Measurements from ENCODE around the gene SLC6A19.

Gene SLC6A19

DNA sequence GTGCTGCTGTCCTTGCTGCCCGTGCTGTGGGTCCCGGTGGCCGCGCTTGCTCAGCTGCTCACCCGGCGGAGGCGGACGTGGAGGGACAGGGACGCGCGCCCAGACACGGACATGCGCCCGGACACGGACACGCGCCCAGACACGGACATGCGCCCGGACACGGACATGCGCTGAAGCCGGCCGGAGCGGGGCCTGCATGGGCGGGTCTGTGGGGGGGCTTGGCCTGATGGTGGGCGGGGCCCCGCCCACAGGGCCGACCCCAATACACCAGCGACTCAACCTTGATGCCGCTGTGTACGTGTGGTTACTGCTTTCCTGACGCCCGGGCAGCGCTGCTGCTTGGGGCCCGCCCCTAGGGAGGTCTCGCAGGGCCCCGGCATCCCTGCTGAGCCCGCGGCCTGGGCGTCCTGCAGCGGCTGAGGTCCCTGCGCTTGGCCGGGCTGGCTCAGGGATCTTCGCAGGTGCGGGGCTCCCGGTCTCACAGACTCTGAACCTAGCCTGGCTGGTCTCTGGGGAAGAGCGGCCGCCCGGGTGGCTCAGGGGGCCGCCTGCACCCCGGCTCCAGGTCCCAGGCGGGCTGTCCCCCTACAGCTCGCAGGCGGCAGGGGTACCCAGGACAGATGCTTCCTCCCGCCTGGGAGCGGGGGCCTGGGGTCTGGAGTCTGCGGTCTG, 44.6 kb downstream of the SLC6A19 start:
- no peak overlapping the region for H3K4me3 ChIP-seq (ENCODE audit: low read depth, low read length)
- DNase-seq (ENCODE audit: low read depth): no peak
- TF ChIP-seq CTCF (IDR thresholded peaks at IDR 0.05; ENCODE audit: low read depth, low read length, missing control alignments): no peak

- DNase-seq (ENCODE audit: low read depth): no peak
- TF ChIP-seq CTCF (IDR thresholded peaks at IDR 0.05; ENCODE audit: low read depth, low read length, missing control alignments): no peak
Measured at GRCh38 chr5:1246711-1247431, 45.5 kb downstream of the SLC6A19 start.

DNA sequence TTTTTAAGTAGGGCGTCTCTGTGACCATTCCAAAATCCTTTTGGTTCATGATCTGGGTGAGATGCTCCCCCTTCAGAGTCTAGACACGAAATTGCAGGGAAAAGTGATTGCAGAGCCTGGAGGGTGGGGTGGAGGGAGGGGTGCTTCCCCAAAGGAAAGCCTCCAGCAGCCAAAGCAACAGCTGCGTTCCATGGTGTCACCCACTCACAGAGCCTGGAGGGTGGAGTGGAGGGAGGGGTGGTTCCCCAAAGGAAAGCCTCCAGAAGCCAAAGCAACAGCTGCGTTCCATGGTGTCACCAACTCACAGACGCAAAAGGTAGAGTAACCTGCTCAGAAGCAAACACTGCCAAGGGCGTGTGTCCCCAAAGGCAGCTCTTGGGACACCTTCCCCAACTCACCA, 46.4 kb downstream of the SLC6A19 start:
- no peak for TF ChIP-seq CTCF (IDR thresholded peaks at IDR 0.05; ENCODE audit: low read depth, low read length, missing control alignments)
- DNase-seq (ENCODE audit: low read depth): no peak
- no peak overlapping the region for H3K4me3 ChIP-seq (ENCODE audit: low read depth, low read length)

More at GRCh38 chr5:1246711-1247431, 45.5 kb downstream of the SLC6A19 start:
- no peak overlapping the region for H3K4me3 ChIP-seq (ENCODE audit: low read depth, low read length)

DNA sequence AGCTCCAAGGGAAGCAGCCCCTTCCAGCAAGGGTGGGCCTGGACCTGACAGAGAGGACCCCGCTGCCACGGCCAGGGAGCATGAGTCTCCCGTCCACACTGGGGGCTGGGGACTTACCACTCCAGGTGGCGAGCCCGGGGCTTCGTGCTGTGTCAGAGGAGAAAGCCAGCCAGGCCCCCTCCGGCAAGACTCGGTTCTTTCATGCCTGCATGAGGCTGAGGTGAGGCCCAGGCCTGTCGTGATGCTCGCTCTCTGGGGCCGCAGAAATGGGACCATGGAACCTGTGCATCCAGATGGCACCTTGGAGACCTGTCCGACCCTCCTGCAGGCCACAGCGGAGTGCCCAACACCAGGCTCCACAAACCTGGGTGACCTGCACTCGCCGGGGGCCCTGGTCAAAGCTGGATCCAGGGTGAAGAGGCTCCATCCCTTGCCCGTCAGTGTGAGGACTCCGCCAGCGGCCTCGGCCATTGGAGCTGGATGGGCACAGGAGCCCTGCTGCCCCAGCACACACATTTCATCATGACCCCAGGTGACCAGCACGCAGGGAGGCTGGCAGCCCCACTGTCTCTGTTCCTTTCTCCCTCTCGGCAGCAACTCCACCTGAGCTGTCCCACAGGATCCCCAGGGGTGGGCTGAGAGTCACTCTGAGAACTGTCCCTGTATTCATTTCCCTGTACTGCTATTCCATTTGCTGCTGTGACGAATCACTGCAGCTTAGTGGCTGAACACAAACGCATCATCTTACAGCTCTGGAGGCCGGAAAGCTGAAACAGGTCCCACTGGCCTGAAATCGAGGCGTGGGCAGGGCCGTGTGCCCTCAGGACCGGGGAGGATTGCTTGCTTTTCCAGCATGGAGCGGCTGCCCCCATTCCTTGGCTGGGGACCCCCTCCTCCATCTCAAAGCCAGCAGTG, 48.2 kb downstream of the SLC6A19 start:
- TF ChIP-seq CTCF (IDR thresholded peaks at IDR 0.05; ENCODE audit: low read depth, low read length, missing control alignments): no peak
- H3K4me3 ChIP-seq (ENCODE audit: low read depth, low read length): no peak overlapping the region
- DNase-seq (ENCODE audit: low read depth): no peak

GRCh38 chr5:1251678-1252580, 50.5 kb downstream of the SLC6A19 start:
- DNase-seq (ENCODE audit: low read depth): no peak
- H3K4me3 ChIP-seq (ENCODE audit: low read depth, low read length): no peak overlapping the region
- TF ChIP-seq CTCF (IDR thresholded peaks at IDR 0.05; ENCODE audit: low read depth, low read length, missing control alignments): no peak

DNA sequence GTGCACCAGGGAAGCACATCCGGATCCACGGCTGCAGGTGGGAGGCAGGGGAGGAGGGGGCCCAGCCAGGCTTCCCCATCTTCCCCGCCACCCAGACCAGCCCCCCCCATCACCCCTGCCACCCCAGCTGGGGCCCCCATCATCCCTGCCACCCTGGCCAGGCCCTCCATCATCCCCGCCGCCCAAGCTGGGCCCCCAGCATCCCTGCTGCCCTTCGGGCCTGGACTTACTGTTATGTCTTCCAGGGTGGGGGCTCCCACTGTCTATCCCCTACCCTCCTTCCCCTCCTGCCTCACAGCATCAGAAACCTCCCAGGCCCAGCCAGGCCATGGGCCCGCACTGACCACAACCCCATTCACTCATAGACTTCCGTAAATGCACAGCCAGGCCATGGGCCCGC, 51.3 kb downstream of the SLC6A19 start:
- H3K4me3 ChIP-seq (ENCODE audit: low read depth, low read length): no peak overlapping the region
- DNase-seq (ENCODE audit: low read depth): no peak
- TF ChIP-seq CTCF (IDR thresholded peaks at IDR 0.05; ENCODE audit: low read depth, low read length, missing control alignments): no peak
